SU-DHL-6 (cell line): Measurements from ENCODE around the gene SSBP1.
"Not testable (repeated sequence)": the region's sequence is repeated elsewhere in the genome, so short reads cannot be mapped to it uniquely, and the experiment has no call there.

Source experiments
- H2AFZ ChIP-seq: fragments of 200-600 bp; sonication (generic); 2 replicates; pipeline ENCODE4 v1.6.1; 2014; ENCODE audit warnings: low read depth, mild to moderate bottlenecking, moderate library complexity, mixed read lengths, antibody characterized with exemption, low read length; ENCODE audit not compliant: severe bottlenecking
- H3F3A ChIP-seq: fragments of 200-600 bp; shearing (Covaris generic); 2 replicates; pipeline ENCODE4 v1.6.0; 2016; ENCODE audit warnings: antibody characterized with exemption, mild to moderate bottlenecking; ENCODE audit not compliant: insufficient read depth
- H3K27ac ChIP-seq: fragments of 200-600 bp; sonication (generic); 2 replicates; pipeline ENCODE4 v1.5.1; 2016; ENCODE audit warnings: low read depth, mild to moderate bottlenecking, low read length, moderate library complexity, mixed read lengths
- H3K27me3 ChIP-seq: fragments of 200-600 bp; sonication (generic), shearing (Covaris generic); 2 replicates; pipeline ENCODE4 v1.6.0; 2014; ENCODE audit warnings: mild to moderate bottlenecking, low read length
- H3K36me3 ChIP-seq: fragments of 200-600 bp; sonication (generic); 2 replicates; pipeline ENCODE4 v1.6.1; 2014; ENCODE audit warnings: mild to moderate bottlenecking, low read length, mixed read lengths
- H3K4me2 ChIP-seq: fragments of 300-600, 200-600 bp; shearing (Covaris generic), sonication (generic); 2 replicates; pipeline ENCODE4 v1.6.0; 2014; ENCODE audit warnings: low read length, low read depth, mild to moderate bottlenecking; ENCODE audit not compliant: poor library complexity, severe bottlenecking
- H3K4me3 ChIP-seq: fragments of 200-600 bp; sonication (generic); 2 replicates; pipeline ENCODE4 v1.5.1; 2014; ENCODE audit warnings: antibody characterized with exemption, low read length, mild to moderate bottlenecking, mixed read lengths; ENCODE audit not compliant: insufficient read depth, poor library complexity, severe bottlenecking
- H3K79me2 ChIP-seq: fragments of 200-600 bp; sonication (generic); 2 replicates; pipeline ENCODE4 v1.6.1; 2014; ENCODE audit warnings: mild to moderate bottlenecking, low read length, moderate library complexity; ENCODE audit not compliant: insufficient read depth
- H3K9ac ChIP-seq: fragments of 200-600 bp; sonication (generic); 2 replicates; pipeline ENCODE4 v1.7.0; 2014; ENCODE audit warnings: mild to moderate bottlenecking, low read length
- H3K9me2 ChIP-seq: fragments of 200-600 bp; sonication (generic); replicated peaks from 2 replicates; pipeline ENCODE4 v1.6.1; 2014; ENCODE audit warnings: low read length; ENCODE audit not compliant: insufficient read depth
- H3K9me3 ChIP-seq: fragments of 200-600 bp; sonication (generic); 2 replicates; pipeline ENCODE4 v1.6.1; 2014; ENCODE audit warnings: low read length, mixed read lengths; ENCODE audit not compliant: insufficient read depth
- H4K20me1 ChIP-seq: fragments of 200-600 bp; sonication (generic); 2 replicates; pipeline ENCODE4 v1.6.1; 2014; ENCODE audit warnings: low read depth, mild to moderate bottlenecking, antibody characterized with exemption, low read length, moderate library complexity, mixed read lengths
- CTCF ChIP-seq: fragments of 200-600 bp; sonication (generic); IDR thresholded peaks from one replicate; pipeline ENCODE4 v1.5.1; 2017; ENCODE audit warnings: antibody characterized with exemption, mild to moderate bottlenecking, low read length, moderate library complexity; ENCODE audit not compliant: insufficient read depth, poor library complexity, severe bottlenecking
- EZH2phosphoT487 ChIP-seq: fragments of 200-600 bp; sonication (generic), shearing (Covaris generic); conservative IDR thresholded peaks from 2 replicates; pipeline ENCODE4 v1.6.1; 2018; ENCODE audit warnings: mild to moderate bottlenecking, antibody characterized with exemption, low read length, moderate library complexity, mixed read lengths

Gene SSBP1, protein sequence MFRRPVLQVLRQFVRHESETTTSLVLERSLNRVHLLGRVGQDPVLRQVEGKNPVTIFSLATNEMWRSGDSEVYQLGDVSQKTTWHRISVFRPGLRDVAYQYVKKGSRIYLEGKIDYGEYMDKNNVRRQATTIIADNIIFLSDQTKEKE

GRCh38 chr7:141737836-141738591, at the start of gene SSBP1:
Gene SSBP1 (plus strand): TSS chr7:141738358. CDS start chr7:141739167, 809 bp downstream.
- 0 out of 2 replicates have a peak, but pooled peaks cover 4% of the 10 kb centered on the region for H4K20me1 ChIP-seq
- no peaks in the 10 kb centered on the region for H3K9me3 ChIP-seq
- H3F3A ChIP-seq = peaks cover 3% of the 10 kb centered on the region; the same call in 1 of the 2 replicates
- peak; percentile 91 for TF ChIP-seq CTCF
- TF ChIP-seq EZH2phosphoT487 = no peak
- peaks cover 18% of the 10 kb centered on the region for H3K36me3 ChIP-seq
- H3K27ac ChIP-seq = peak within 1 kb of the TSS; percentile 68
- H3K4me2 ChIP-seq = peak within 1 kb of the TSS; percentile 89
- H3K27me3 ChIP-seq = no peaks in the 10 kb centered on the region
- peaks cover 42% of the 10 kb centered on the region for H3K79me2 ChIP-seq
- H2AFZ ChIP-seq = peak within 1 kb of the TSS; percentile 89
- H3K9me2 ChIP-seq = no peaks in the 10 kb centered on the region
- H3K4me3 ChIP-seq = peak within 1 kb of the TSS; percentile 85
- H3K9ac ChIP-seq = peak within 1 kb of the TSS; percentile 74

- not testable (repeated sequence) for H3K36me3 ChIP-seq, H4K20me1 ChIP-seq, H3K9ac ChIP-seq, H3K9me2 ChIP-seq, H3K4me3 ChIP-seq, H3F3A ChIP-seq, H3K27me3 ChIP-seq, H3K9me3 ChIP-seq, H2AFZ ChIP-seq, H3K27ac ChIP-seq, H3K79me2 ChIP-seq, H3K4me2 ChIP-seq
Measured at GRCh38 chr7:141689072-141689825, 48.9 kb upstream of the SSBP1 start.

DNA sequence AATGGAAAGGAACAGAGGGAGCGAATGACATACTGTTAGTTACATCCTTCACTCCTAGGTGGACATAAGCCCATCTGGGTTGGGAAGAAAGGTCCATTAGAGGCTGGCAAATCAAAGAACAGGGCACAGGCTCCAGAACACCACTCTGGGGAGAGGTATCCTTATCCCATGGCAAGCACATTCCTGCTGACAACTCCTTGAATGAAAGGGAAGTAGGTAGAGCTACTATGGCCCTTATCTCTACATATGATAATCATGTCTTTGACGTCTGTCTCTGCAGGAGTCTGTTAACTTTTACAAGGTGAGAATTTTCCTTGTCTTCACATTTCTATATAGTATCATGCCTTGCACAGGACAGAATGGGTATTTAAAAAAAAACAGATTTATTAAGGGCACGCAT, 46.6 kb upstream of the SSBP1 start:
- H3K79me2 ChIP-seq = no peaks in the 10 kb centered on the region
- TF ChIP-seq CTCF = no peak
- no peak for TF ChIP-seq EZH2phosphoT487
- H3K27ac ChIP-seq = no peak overlapping the region
- no peak overlapping the region for H3K4me3 ChIP-seq
- H3K9me2 ChIP-seq = no peaks in the 10 kb centered on the region
- no peak overlapping the region for H2AFZ ChIP-seq
- H4K20me1 ChIP-seq = no peaks in the 10 kb centered on the region
- H3K36me3 ChIP-seq = no peaks in the 10 kb centered on the region
- no peaks in the 10 kb centered on the region for H3K9me3 ChIP-seq
- no peak overlapping the region for H3K9ac ChIP-seq
- no peaks in the 10 kb centered on the region for H3F3A ChIP-seq
- no peak overlapping the region for H3K4me2 ChIP-seq
- no peaks in the 10 kb centered on the region for H3K27me3 ChIP-seq
